HG03378 (cell line): ENCODE measurements around the gene RRP12.
A peak's percentile ranks its signal among the peaks of the same experiment; 100 is the strongest.
"Not testable (repeated sequence)": the region's sequence is repeated elsewhere in the genome, so short reads cannot be mapped to it uniquely, and the experiment has no call there.

Experiments
- ATAC-seq: cut with Tn5 transposase; IDR thresholded peaks from one replicate; pipeline ENCODE4 v1.9.1; 2021; ENCODE audit warnings: mild to moderate bottlenecking, moderate library complexity; ENCODE audit not compliant: unreplicated experiment

RRP12 gene

GRCh38 chr10:97408496-97408992, 7.4 kb upstream of the RRP12 start:
- no peak for ATAC-seq

- no peak for ATAC-seq
These were observed 6.8 kb upstream of the RRP12 start for GRCh38 chr10:97407952-97408248.

GRCh38 chr10:97407211-97407951, 6.2 kb upstream of the RRP12 start:
- peak; percentile 80 for ATAC-seq

- ATAC-seq = not testable (repeated sequence)
These were observed 5.3 kb upstream of the RRP12 start for GRCh38 chr10:97406483-97406882.

- ATAC-seq = no peak
These were observed 4.9 kb upstream of the RRP12 start for GRCh38 chr10:97406064-97406463.

GRCh38 chr10:97404044-97404443, 2.9 kb upstream of the RRP12 start:
- ATAC-seq = no peak

- no peak for ATAC-seq
These were observed 347 bp upstream of the RRP12 start for GRCh38 chr10:97401455-97401919.

- no peak for ATAC-seq
These were observed 1.1 kb downstream of the RRP12 start for GRCh38 chr10:97399843-97400545.

GRCh38 chr10:97396056-97396455, 5.1 kb downstream of the RRP12 start:
- ATAC-seq = no peak

GRCh38 chr10:97393034-97393573, 8.0 kb downstream of the RRP12 start:
- no peak for ATAC-seq

- ATAC-seq = no peak
These were observed 11.0 kb downstream of the RRP12 start for GRCh38 chr10:97390091-97390490.

GRCh38 chr10:97388152-97388551, 13.0 kb downstream of the RRP12 start:
- no peak for ATAC-seq

- ATAC-seq = no peak
These were observed 15.6 kb downstream of the RRP12 start for GRCh38 chr10:97385565-97385964.

GRCh38 chr10:97384641-97385040, 16.5 kb downstream of the RRP12 start:
- ATAC-seq = no peak

- no peak for ATAC-seq
These were observed 17.0 kb downstream of the RRP12 start for GRCh38 chr10:97384156-97384555.

GRCh38 chr10:97383159-97383558, 18.0 kb downstream of the RRP12 start:
- no peak for ATAC-seq

- ATAC-seq = no peak
These were observed 19.5 kb downstream of the RRP12 start for GRCh38 chr10:97381626-97382025.

GRCh38 chr10:97380516-97380915, 20.6 kb downstream of the RRP12 start:
- no peak for ATAC-seq

- no peak for ATAC-seq
These were observed 21.9 kb downstream of the RRP12 start for GRCh38 chr10:97378933-97379921.

- no peak for ATAC-seq
These were observed 24.7 kb downstream of the RRP12 start for GRCh38 chr10:97376413-97376812.

- no peak for ATAC-seq
These were observed 27.7 kb downstream of the RRP12 start for GRCh38 chr10:97373456-97373855.
